Amniotic stem cell (primary cell): Measurements from ENCODE around the gene DMD.
"Not testable (repeated sequence)": the region's sequence is repeated elsewhere in the genome, so short reads cannot be mapped to it uniquely, and the experiment has no call there.

Experiments
- DNase-seq: peaks from one replicate; lab custom pipeline; 2025; lab: John Stamatoyannopoulos, UW

DMD gene

DNA sequence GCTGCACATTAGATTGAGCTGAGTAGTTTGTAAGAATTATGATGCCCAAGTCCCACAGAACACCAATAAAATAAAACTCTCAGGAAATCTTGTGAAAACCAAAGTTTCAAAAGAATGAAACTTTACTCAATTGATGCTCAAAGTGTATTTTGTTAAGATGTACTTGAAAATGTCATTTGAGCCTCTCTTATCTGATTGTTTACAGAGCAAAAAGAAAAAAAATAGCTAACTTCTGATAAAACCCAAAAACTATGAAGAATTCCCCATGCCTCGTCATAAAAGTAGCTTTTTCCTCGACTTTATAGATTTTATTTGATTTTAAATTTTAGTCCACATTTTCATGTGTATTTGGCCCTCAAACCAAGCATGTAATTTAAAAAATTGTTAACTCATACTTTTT, 1618.0 kb downstream of the DMD start:
- DNase-seq: no peak

GRCh38 chrX:31591355-31591754, 1620.0 kb downstream of the DMD start:
- no peak for DNase-seq

DNA sequence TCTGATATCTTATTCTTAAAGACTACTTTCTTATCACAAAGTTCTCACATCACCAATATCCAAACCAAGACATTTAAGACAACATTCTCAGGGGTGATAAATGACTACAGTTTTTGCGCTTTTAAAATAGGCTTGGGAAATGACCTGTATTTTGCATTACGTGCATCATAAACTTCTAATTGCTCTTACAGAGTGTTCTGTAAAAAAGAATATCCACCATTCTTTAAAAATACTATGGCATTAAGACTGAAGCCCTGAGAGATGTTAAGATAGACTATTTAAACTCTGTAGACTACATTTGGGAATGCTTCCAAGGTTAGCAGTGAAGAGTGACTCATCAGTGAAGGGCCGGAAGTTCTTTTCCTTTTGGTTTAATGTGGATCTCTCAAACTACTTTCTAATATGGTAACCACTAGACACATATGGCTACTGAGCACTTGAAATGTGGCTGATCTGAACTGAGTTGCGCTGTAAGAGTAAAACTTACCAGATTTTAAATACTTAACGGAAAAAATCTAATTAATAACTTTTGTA, 1620.7 kb downstream of the DMD start:
- DNase-seq: no peak

GRCh38 chrX:31589503-31589902, 1621.8 kb downstream of the DMD start:
- DNase-seq: no peak

GRCh38 chrX:31588355-31588754, 1623.0 kb downstream of the DMD start:
- no peak for DNase-seq

GRCh38 chrX:31583892-31584291, 1627.5 kb downstream of the DMD start:
- DNase-seq: not testable (repeated sequence)

DNA sequence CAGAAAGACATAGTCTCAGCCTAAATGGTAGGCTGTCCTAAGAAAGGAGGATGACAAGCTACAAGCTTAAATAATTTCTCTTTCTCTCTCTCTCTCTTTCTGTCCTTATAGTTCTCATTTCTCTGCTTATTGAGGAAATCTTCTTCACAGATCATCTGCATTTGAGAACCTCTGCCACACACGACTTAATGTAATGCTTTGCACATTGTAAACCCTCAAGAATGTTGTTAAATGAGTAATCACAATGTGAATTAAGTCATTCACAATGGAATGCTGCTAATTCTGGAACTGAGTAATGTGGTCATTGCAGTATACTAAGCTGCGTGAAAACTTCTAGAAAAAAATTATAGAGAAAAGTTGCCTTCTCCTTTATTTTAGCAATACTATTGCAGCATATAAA, 1630.6 kb downstream of the DMD start:
- DNase-seq: no peak

DNA sequence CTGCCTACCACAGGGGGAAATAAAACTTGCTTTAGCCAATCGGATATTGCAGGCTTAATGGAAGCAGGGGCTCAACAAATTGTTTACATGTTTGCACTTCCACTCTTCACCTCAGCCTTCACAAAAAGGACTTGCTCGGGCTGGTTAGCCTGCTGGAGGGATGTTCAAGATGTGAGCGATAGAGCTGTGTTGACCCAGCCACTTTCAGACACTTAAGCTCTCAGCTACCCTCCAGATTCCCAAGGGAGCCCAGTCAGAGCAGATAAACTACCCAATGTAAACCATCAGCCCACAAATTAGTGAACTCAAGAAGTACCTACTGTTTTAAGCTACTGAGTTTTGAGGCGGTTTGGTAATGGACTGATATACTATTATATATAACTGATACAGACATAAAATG, 1631.1 kb downstream of the DMD start:
- DNase-seq: no peak

DNA sequence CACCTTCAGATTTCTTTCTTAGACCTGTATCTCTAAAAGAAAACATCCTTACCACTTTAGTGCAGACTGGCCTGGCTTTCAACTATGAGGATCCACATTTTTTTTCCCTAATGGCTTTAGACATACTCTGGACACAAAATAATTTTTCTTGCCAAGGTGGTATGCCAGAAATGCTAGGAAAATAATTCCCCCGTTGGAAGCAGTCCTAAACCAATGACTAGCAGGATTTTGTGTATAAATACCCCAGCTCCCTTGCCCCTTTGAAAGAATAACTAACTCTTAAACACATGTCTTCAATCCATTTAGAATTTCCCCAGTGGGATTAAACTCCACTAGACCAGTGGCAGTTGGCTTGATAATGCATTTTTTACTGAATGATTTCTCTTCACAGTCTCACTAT, 1639.0 kb downstream of the DMD start:
- DNase-seq: no peak

DNA sequence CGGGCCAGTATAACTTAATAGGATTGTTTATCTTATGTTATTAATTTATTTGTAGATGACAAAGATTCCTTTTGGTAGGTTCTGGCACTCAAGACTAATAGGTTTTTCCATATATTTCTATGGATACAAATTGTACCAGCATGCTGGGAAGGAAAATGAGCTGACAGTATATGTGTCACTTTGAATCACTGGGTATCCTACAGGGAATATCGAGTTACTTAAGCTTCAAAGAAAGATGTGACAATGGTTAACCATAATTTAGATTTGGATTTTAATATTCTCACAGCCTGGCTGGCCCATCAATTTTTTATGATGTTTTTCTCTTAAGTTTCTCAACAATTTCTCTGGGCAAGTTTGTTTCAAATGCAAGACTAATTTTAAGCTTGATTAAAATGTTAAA, 1640.7 kb downstream of the DMD start:
- no peak for DNase-seq

- no peak for DNase-seq
Observed at GRCh38 chrX:31563792-31564191, 1647.6 kb downstream of the DMD start.

DNA sequence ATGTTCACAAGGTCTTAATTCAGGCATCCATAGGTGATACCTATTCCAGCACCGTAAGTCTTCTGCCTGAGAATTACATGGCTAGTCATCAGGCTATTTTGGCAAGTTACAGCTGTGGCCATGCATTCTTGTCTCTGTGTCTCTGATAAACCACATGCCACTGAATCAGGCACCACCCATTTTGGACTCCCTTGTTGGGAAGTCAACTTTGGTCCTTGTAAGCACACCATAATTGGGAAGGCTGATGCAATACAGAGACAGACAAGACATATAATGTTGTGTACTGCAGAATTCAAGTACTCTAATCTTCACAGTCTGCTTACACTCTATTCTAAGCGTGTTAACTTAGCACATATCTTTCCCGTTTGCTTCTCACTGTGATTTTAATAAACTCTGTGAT, 1655.8 kb downstream of the DMD start:
- DNase-seq: no peak

DNA sequence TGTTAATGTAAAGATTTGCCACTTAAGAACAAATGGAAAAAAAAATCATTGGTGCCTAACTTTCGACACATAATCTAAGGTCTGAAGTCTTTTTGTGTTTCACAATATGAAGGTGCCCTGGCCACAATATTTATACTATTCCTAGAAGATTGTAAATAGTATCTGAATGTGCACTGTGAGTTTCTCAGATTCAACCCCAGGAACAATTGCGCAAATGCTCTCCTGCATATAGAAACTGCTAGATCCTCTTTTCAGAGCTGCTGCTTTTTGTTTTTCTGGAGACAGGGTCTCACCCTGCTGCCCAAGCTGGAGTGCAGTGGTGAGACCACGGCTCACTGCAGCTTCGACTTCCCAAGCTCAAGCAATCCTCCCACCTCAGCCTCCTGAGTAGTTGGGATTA, 1659.4 kb downstream of the DMD start:
- no peak for DNase-seq

DNA sequence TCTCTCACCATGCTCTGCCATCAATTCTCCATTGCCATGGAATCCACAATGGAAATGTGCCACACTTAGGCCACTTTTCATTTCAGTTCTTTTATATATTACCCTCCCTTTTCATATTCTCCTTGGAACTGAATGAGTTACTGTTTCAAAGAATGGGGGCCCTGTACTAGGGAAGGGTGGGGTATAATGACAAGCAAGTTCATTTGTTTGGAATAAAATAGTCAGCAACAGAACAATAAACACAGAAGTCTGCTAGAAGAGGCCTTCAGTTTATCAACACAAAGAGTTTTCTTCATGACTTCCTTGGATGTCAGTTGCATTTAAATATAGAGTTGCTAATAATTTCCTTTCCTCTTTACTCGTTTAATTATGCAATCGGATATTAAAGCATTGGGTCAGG, 1661.2 kb downstream of the DMD start:
- no peak for DNase-seq

- no peak for DNase-seq
Observed at GRCh38 chrX:31547816-31548215, 1663.5 kb downstream of the DMD start.

GRCh38 chrX:31547416-31547815, 1663.9 kb downstream of the DMD start:
- no peak for DNase-seq

DNA sequence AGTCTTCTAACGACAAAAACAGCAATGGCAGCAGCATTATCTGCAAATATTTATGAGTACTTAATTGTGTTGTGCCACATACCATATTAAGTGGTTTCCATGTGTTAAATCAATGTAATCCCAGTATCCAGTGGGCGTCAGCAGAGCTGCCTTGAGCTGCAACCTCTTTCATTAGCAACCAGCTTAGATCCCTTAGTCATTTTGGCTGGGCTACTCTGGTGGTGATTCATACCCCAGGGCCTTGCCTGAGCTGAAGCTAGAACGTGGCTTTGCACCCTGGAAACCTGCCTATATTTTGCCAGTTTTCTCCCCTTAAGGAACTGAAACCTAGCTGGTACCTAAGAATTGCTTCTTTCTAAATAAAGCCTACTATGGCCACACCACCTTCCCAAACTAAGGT, 1665.2 kb downstream of the DMD start:
- no peak for DNase-seq

GRCh38 chrX:31545726-31546125, 1665.6 kb downstream of the DMD start:
- no peak for DNase-seq

GRCh38 chrX:31545191-31545590, 1666.2 kb downstream of the DMD start:
- no peak for DNase-seq

- no peak for DNase-seq
Observed at GRCh38 chrX:31543634-31544033, 1667.7 kb downstream of the DMD start.

GRCh38 chrX:31542566-31542965, 1668.8 kb downstream of the DMD start:
- no peak for DNase-seq

- DNase-seq: no peak
Observed at GRCh38 chrX:31540313-31540712, 1671.0 kb downstream of the DMD start.

- DNase-seq: no peak
Observed at GRCh38 chrX:31527455-31528126, 1683.8 kb downstream of the DMD start.

DNA sequence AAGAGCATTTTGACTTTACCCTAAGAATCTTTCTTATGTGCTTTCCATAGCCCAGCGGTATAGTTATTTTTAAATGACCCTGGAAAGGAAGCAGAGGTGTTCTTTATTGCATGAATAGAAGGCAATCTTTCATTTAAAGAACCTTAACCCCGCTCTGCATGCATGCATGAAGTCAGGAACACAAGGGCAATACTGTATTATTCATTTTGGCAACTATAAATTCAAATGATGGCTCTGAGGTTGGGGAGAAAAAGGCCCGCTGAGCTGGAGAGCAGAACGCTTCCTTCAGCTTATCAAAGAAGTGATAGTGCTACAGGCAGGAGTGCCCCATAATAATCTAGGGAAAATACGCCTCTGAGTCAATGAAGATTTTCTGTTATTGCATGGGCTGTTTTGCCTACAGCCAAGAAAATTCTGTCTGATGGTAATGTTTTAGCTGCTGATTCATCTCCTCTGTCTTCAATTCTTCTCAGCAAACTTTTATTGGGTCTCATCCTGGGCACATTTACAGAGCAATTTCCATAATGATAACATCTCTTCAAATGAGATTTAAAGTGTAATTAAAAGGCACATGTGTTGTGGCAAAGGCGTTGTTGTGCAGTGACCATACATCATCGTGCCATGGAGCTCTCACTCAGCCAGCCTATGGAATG, 1687.3 kb downstream of the DMD start:
- no peak for DNase-seq
